DLD1 (cell line): Measurements from ENCODE around the gene ADGRB3.
"Not testable (repeated sequence)": the region's sequence is repeated elsewhere in the genome, so short reads cannot be mapped to it uniquely, and the experiment has no call there.

Experiments
- in situ Hi-C: cut with HindIII; loops from 2 replicates; pipeline ENCODE4 v1.10.0; 2017; ENCODE audit warnings: low sequenced_read_pairs

The ADGRB3 gene

DNA sequence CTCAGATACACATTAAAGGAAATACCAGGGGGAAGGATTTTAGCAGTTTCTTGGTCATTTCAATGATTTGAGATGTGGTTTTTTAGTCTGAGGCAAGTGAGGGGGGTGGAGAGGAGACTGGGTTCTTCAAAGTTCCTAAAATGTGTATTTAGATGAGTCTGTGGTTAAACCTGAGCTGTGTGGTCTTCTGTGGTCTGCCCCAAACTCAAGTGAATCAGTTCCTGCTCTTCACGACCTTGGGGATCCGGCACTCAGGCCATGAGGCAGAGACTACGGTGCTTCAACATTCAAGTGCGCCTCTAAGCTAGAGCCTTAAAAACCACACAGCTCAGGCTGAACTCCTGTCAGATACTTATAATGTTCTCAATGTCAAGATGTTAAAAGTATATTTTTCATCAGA lies 755.0 kb downstream of the ADGRB3 start:
- in situ Hi-C loops = no loop called here

DNA sequence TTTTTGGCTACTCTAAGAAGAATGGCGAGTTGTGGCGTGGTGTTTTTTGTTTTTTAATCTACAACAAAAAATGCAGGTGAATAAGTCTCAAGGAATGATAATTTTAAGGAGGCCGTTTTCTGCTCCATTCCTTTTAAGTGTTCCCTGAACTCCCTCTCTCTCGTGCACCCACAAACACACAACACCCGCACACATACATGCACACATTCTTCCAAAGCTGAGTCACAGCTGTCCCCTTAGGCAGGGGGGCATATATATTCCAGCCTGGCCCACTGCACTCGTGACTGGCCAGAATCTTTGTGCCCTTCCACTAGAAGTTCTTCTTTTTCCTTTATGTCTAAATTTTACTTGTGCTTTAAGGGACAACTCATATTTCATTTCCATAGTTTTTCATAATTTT lies 756.0 kb downstream of the ADGRB3 start:
- in situ Hi-C loops = no loop called here

DNA sequence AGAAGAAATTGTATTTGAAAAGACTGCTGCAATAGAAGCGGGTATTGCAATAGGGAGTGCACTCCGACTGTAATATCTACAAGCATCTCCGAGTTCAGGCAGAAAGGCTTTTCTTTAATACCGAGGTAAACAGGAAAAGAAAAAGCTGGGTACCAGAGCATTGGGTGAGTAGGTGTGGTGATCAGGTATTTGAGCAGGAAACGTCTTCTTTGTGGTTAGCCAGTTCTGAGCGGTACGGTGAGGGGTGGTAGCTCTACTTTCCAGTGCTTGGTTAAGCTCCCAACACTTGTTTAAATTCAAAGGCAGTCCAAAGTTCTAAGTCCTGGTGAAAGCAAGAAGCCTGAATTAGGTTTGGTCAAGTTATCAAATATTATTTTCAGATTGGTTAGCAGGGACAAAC lies 757.7 kb downstream of the ADGRB3 start:
- in situ Hi-C loops = no loop called here

DNA sequence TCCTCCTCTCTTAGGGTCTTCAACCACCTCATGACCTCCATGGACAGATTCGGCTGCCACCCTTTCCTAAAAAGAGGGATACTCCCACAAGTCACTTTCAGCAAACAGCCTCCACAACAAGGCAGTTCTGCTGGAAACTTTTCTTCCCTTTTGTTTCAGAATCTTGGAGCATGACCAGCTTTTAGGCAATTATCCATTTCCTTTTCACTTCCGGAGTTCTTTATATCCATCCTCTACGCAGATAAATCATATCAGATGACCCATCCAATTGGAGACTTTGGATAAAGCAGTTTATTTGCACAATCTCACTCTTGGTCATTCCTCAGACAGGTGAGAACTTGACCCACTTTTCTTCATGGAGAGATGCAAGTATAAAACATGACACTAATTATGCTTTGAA lies 763.2 kb downstream of the ADGRB3 start:
- in situ Hi-C loops = no loop called here

DNA sequence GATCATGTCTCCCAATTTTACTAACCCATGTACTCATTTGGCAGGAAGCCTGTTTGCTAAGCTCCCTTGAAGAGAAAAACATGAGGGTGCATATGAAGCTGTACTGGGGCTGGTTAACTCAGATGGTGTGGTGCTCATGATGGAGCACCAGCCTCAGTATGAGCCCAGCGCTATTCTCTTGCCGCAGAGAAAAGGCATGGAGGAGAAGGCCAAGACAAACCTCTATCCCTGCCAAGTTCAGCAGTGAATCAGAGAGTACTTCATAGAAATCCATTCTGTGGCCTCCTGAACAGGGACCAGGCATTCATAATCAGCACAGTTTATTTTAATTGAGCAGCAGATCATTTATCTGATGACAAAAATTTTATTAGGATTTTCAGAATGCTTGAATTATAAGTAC lies 763.6 kb downstream of the ADGRB3 start:
- in situ Hi-C loops = no loop called here

DNA sequence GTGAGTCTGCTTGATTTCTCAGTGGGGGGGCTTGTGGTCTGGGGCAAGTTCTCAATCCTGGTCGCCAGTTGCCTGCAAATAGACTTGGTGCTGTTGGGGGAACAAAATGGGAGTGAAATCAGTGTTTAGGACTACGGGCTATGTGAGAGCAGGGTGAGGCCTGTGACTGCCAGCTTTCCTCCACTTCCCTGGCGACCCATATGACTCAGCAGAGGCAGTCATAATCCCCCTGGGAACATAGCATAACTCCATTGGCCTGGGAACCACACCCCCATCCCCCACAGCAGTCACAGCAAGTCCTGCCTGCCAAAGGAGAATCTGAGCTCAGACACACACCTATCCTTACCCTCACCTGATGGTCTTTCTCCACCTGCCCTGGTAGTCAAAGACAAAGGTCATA lies 773.8 kb downstream of the ADGRB3 start:
- in situ Hi-C loops = no loop called here

DNA sequence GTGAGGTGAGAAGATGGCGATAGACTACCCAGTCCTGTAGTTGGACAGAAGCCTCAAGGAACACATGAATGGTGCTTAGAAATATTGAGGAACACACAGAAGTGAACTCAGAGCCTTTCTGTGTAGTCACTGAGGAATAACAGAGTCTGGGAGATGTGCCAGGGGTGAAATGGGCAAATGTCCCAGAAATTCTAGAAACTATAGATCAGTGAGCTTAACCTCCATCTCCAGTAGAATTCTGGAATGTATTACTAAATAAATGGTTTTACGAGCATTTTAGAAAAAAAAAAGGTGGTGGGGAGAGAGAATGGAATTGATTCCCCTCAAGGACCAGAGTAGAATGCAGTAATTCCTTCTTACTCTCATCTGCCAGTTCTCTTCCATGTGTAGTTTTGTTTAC lies 781.7 kb downstream of the ADGRB3 start:
- in situ Hi-C loops = no loop called here

DNA sequence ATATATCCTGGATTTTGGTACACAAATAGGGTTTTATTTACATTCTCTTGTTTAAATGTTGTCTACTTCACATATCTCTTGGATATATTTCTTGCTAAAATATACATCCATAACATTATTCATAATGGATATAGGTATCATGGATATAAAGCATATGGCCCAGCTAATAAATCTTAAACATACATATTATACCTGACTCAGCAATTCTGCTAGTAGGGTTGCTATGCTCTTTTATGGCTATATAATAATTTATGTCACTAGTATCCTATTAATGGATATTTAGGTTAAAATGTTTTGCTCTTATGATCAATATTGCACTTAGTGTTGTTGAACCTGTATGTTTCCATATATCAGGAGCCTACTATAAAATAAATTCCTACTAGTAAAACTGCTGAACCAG lies 786.2 kb downstream of the ADGRB3 start:
- in situ Hi-C loops = no loop called here

DNA sequence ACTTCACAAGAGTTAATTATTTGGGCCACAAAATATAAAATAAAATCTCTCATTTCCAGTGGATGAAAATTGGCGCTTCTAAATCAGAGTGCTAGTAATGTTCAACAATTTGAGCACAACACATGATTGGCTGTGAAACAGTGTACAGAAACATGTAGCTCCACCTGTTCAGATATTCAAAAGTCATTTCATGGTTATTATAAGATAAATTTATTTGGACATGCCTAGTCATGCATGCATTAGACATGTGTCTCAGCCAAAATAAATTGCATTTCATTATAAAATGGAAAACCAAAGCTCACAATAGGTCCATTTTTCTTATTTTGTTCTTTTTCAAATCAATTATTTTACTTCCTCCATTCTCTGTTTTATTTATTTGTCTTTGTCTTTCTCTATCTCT lies 786.9 kb downstream of the ADGRB3 start:
- in situ Hi-C loops = no loop called here

DNA sequence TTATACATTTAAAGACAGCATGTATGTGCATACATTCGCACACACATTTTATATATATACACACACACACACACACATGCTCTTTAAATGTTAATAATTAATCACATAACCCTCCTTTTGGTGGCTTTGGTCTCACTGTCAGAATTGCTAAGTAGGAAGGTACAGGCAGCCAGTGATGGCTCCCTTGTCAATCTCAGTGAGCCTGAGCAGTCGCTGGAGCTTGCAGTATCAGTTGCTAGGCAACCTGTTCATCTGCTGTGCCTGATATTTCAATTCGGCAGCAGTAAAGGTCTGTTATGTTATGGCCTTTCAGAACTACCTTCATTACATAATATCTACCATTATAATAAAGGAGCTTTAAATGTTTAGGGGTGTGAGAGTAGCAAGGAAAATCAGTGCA lies 787.4 kb downstream of the ADGRB3 start:
- in situ Hi-C loops = no loop called here

DNA sequence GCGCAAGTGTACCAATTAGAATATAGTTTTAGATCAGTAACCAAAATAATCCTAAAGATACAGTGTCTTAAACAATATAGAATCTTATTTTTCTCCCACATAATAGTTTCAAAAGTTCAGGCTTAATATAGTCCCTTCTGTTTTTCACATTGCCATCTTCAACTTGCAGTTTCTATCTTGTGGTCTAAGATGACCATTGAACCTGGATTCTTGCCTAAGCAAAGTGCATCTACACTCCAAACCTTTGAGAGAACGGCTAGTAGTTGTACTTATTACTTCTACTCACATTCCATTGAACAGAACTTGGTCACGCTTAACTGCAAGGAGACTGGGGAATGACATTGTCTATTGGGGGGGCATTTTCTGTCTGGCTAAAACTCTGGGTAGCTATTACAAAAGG lies 788.7 kb downstream of the ADGRB3 start:
- in situ Hi-C loops = no loop called here

DNA sequence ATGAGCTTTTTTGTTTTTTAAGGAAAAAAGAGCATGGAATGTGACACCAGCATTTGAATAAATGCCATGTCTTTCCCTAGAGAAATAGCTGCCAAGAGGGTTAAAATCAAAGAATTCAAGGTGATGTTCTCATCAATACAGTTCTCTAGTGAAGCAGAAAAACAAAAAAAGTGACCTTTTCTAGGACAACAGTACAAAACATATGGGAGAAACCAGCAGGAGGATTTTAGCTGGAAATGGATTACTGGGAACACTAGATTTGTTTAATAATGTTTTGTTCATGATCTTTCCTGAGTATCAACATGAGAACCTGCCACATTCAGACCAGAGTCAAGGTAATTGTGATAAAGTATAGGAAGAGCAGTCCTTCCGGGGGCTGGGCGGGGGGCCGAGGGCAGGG lies 789.5 kb downstream of the ADGRB3 start:
- in situ Hi-C loops = no loop called here

DNA sequence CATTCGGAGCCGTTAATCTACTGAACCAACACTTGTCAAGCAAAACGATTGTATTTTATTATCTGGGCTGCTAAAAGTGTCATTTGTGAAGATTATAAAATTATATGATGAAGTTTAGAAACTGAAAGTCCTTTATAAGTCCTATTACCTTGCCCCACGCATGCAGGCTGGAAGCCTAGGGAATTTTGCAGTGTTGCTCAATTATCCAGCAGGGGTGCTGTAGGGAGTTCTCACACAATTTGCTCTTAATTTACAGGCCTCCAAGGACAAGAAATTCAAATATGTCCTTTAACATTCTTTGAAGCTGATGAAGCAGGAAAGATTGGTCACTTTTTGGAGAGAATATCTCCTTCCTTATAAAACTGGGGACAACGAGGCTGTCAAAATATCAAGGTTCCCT lies 792.8 kb downstream of the ADGRB3 start:
- in situ Hi-C loops = no loop called here

DNA sequence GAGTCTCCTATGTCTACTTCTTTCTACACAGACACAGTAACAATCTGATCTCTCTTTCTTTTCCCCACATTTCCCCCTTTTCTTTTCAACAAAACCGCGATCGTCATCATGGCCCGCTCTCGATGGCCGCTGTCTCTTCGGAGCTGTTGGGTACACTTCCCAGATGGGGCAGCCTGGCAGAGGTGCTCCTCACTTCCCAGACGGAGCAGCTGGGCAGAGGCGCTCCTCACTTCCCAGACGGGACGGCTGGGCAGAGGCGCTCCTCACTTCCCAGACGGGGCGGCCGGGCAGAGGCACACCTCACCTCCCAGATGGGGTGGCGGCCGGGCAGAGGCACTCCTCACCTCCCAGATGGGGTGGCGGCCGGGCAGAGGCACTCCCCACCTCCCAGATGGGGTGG lies 797.1 kb downstream of the ADGRB3 start:
- in situ Hi-C loops = not testable (repeated sequence)

DNA sequence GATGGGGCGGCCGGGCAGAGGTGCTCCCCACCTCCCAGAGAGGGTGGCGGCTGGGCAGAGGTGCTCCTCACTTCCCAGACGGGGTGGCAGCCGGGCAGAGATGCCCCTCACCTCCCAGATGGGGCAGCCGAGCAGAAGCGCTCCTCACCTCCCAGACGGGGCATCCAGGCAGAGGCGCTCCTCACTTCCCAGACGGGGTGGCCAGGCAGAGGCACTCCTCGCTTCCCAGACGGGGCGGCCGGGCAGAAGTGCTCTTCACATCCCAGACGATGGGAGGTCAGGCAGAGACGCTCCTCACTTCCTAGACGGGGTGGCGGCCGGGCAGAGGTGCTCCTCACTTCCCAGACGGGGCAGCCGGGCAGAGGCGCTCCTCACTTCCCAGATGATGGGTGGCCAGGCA lies 798.0 kb downstream of the ADGRB3 start:
- in situ Hi-C loops = not testable (repeated sequence)

DNA sequence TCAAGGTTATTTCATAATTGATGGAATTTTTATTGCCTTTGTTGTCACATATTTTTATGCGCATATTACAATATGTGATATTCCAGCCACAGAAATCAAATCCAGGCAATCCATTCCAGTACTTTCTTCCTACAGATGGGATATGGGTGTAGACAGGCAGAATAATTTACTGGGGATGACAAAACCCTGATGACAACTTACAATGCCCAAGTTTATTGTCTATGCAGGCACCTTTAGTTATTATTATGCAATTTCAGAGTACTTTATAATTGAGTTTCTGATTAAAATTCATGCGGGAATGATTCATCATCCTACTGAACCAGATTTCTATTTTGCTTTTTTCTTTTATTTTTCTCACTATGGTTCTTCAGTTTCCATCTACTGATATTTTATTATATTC lies 803.0 kb downstream of the ADGRB3 start:
- in situ Hi-C loops = no loop called here
